OCI-LY3 (cell line): ENCODE measurements around the gene HNRNPL.
A peak's percentile ranks its signal among the peaks of the same experiment; 100 is the strongest.
"Not testable (repeated sequence)": the region's sequence is repeated elsewhere in the genome, so short reads cannot be mapped to it uniquely, and the experiment has no call there.

Experiments used
- H2AFZ ChIP-seq: fragments of 200-600, 300-600 bp; shearing (Covaris generic); 2 replicates; pipeline ENCODE4 v1.6.0; 2014; ENCODE audit warnings: antibody characterized with exemption, low read depth, low read length
- H3K27ac ChIP-seq: fragments of 200-600, 300-600 bp; sonication (generic); 2 replicates; pipeline ENCODE4 v1.5.1; 2014; ENCODE audit warnings: mild to moderate bottlenecking, low read length, moderate library complexity, mixed read lengths
- H3K27me3 ChIP-seq: fragments of 200-600, 300-600 bp; sonication (generic); 2 replicates; pipeline ENCODE4 v1.6.1; 2014; ENCODE audit warnings: low read depth, low read length, mixed read lengths
- H3K36me3 ChIP-seq: fragments of 200-600, 300-600 bp; sonication (generic); replicated peaks from 2 replicates; pipeline ENCODE3; 2014; ENCODE audit warnings: low read depth, low read length, mixed read lengths
- H3K4me1 ChIP-seq: fragments of 300-600, 200-600 bp; sonication (generic); 2 replicates; pipeline ENCODE4 v1.6.1; 2014; ENCODE audit warnings: low read length, mixed read lengths
- H3K4me2 ChIP-seq: fragments of 200-600, 300-600 bp; sonication (generic); 2 replicates; pipeline ENCODE4 v1.6.1; 2014; ENCODE audit warnings: low read length, mixed read lengths
- H3K4me3 ChIP-seq: fragments of 300-600, 200-600 bp; sonication (generic); 2 replicates; pipeline ENCODE4 v1.5.1; 2014; ENCODE audit warnings: antibody characterized with exemption, mild to moderate bottlenecking, low read length, moderate library complexity
- H3K79me2 ChIP-seq: fragments of 300-600, 200-600 bp; shearing (Covaris generic); 2 replicates; pipeline ENCODE4 v1.6.1; 2014; ENCODE audit warnings: mild to moderate bottlenecking, low read length, mixed read lengths
- H3K9ac ChIP-seq: fragments of 300-600, 200-600 bp; shearing (Covaris generic); 2 replicates; pipeline ENCODE4 v1.6.0; 2014; ENCODE audit warnings: mild to moderate bottlenecking, low read length, moderate library complexity
- H3K9me3 ChIP-seq: fragments of 200-600, 300-600 bp; shearing (Covaris generic); 2 replicates; pipeline ENCODE4 v1.6.1; 2014; ENCODE audit warnings: low read length, mixed read lengths; ENCODE audit not compliant: insufficient read depth
- H4K20me1 ChIP-seq: fragments of 200-600, 300-600 bp; sonication (generic); 2 replicates; pipeline ENCODE4 v1.6.1; 2016; ENCODE audit warnings: low read length, mixed read lengths; ENCODE audit not compliant: insufficient read depth
- EZH2phosphoT487 ChIP-seq: fragments of 200-600 bp; shearing (Covaris generic); IDR thresholded peaks from 2 replicates; pipeline ENCODE4 v1.6.1; 2018; ENCODE audit warnings: antibody characterized with exemption, mixed run types, low read depth
- TF ChIP-seq, protein P1 (sequence below): fragments of 200-600, 300-600 bp; sonication (generic); IDR thresholded peaks from 2 replicates; pipeline ENCODE4 v1.5.1; 2014; ENCODE audit warnings: antibody characterized with exemption, low read length, low read depth

HNRNPL gene

DNA sequence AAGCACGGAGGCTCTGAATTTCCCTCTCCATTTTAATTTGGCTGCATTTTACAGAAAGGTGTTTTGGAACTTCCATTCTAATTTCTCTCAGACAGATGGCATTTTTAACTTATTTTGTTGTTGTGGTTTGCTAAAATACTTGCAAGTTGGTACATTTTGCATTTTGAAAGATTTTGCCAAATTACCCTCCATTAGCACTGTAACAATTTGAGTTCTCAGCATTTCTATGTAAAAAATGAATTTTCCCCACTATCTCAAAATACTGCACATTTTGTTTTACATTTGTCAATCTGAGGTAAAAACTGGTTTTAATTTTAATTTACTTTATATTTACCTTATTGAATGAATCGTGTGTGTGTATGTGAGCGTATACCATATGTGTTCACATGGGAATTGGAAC, 7.0 kb upstream of the HNRNPL start:
- no peaks in the 10 kb centered on the region for H3K36me3 ChIP-seq
- no peaks in the 10 kb centered on the region for H3K27me3 ChIP-seq
- H3K9ac ChIP-seq = no peak overlapping the region
- no peaks in the 10 kb centered on the region for H4K20me1 ChIP-seq
- H3K9me3 ChIP-seq = peaks cover 7% of the 10 kb centered on the region; the same call in 1 of the 2 replicates
- H3K4me2 ChIP-seq = peak overlapping the region; percentile 65
- H3K79me2 ChIP-seq = peaks cover 12% of the 10 kb centered on the region; the same call in 1 of the 2 replicates
- peaks cover 43% of the 10 kb centered on the region for H3K4me1 ChIP-seq
- no peak overlapping the region; the same call in 1 of the 2 replicates for H2AFZ ChIP-seq
- H3K27ac ChIP-seq = peak overlapping the region; percentile 37
- TF ChIP-seq, protein P1, sequence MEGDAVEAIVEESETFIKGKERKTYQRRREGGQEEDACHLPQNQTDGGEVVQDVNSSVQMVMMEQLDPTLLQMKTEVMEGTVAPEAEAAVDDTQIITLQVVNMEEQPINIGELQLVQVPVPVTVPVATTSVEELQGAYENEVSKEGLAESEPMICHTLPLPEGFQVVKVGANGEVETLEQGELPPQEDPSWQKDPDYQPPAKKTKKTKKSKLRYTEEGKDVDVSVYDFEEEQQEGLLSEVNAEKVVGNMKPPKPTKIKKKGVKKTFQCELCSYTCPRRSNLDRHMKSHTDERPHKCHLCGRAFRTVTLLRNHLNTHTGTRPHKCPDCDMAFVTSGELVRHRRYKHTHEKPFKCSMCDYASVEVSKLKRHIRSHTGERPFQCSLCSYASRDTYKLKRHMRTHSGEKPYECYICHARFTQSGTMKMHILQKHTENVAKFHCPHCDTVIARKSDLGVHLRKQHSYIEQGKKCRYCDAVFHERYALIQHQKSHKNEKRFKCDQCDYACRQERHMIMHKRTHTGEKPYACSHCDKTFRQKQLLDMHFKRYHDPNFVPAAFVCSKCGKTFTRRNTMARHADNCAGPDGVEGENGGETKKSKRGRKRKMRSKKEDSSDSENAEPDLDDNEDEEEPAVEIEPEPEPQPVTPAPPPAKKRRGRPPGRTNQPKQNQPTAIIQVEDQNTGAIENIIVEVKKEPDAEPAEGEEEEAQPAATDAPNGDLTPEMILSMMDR = no peak
- no peak for TF ChIP-seq EZH2phosphoT487
- H3K4me3 ChIP-seq = no peak overlapping the region

DNA sequence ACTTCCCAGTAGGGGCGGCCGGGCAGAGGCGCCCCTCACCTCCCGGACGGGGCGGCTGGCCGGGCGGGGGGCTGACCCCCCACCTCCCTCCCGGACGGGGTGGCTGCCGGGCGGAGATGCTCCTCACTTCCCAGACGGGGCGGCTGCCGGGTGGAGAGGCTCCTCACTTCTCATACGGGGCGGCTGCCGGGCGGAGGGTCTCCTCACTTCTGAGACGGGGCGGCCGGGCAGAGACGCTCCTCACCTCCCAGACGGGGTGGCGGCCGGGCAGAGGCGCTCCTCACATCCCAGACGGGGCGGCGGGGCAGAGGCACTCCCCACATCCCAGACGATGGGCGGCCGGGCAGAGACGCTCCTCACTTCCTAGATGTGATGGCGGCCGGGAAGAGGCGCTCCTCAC, 6.0 kb upstream of the HNRNPL start:
- not testable (repeated sequence) for H3K27me3 ChIP-seq, H3K27ac ChIP-seq, H2AFZ ChIP-seq, H4K20me1 ChIP-seq, H3K9ac ChIP-seq, H3K36me3 ChIP-seq, H3K4me2 ChIP-seq, H3K9me3 ChIP-seq, H3K4me3 ChIP-seq
- H3K79me2 ChIP-seq = peaks cover 15% of the 10 kb centered on the region; the same call in 1 of the 2 replicates
- H3K4me1 ChIP-seq = peaks cover 48% of the 10 kb centered on the region

DNA sequence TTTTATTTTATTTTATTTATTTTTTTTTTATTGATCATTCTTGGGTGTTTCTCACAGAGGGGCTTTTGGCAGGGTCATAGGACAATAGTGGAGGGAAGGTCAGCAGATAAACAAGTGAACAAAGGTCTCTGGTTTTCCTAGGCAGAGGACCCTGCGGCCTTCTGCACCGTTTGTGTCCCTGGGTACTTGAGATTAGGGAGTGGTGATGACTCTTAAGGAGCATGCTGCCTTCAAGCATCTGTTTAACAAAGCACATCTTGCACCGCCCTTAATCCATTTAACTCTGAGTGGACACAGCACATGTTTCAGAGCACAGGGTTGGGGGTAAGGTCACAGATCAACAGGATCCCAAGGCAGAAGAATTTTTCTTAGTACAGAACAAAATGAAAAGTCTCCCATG, 5.2 kb upstream of the HNRNPL start:
- H3K4me2 ChIP-seq, H3K36me3 ChIP-seq, H3K9me3 ChIP-seq, H3K27ac ChIP-seq, H3K4me3 ChIP-seq, H3K9ac ChIP-seq, H3K27me3 ChIP-seq, H2AFZ ChIP-seq, H4K20me1 ChIP-seq: not testable (repeated sequence)
- Histone ChIP-seq H3K79me2 (peaks cover 15% of the 10 kb centered on the region; the same call in 1 of the 2 replicates), H3K4me1 (peaks cover 41% of the 10 kb centered on the region)

DNA sequence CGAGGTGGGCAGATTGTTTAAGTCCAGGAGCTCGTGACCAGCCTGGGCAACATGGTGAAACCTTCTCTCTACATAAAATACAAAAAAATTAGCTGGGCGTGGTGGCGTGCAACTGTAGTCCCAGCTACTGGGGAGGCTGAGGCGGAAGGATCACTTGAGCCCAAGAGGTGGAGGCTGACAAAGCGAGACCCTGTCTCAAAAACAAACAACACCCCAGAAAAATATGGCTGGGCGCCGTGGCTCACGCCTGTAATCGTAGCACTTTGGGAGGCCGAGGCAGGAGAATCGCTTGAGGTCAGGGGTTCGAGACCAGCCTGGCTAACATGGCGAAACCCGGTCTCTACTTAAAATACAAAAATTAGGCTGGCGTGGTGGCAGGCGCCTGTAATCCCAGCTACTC, 3.4 kb upstream of the HNRNPL start:
- peak overlapping the region; percentile 60; the same call in 1 of the 2 replicates for H2AFZ ChIP-seq
- H3K4me3 ChIP-seq = peak overlapping the region; percentile 87
- peaks cover 25% of the 10 kb centered on the region for H3K79me2 ChIP-seq
- peak overlapping the region; percentile 92 for H3K9ac ChIP-seq
- peak overlapping the region; percentile 80 for H3K27ac ChIP-seq
- H3K9me3 ChIP-seq = peaks cover 7% of the 10 kb centered on the region; the same call in 1 of the 2 replicates
- H3K27me3 ChIP-seq = no peaks in the 10 kb centered on the region
- peaks cover 8% of the 10 kb centered on the region for H3K36me3 ChIP-seq
- H4K20me1 ChIP-seq = peaks cover 8% of the 10 kb centered on the region; the same call in 1 of the 2 replicates
- H3K4me2 ChIP-seq = peak overlapping the region; percentile 76
- H3K4me1 ChIP-seq = peaks cover 28% of the 10 kb centered on the region
- TF ChIP-seq, protein P1 = no peak
- TF ChIP-seq EZH2phosphoT487 = no peak

DNA sequence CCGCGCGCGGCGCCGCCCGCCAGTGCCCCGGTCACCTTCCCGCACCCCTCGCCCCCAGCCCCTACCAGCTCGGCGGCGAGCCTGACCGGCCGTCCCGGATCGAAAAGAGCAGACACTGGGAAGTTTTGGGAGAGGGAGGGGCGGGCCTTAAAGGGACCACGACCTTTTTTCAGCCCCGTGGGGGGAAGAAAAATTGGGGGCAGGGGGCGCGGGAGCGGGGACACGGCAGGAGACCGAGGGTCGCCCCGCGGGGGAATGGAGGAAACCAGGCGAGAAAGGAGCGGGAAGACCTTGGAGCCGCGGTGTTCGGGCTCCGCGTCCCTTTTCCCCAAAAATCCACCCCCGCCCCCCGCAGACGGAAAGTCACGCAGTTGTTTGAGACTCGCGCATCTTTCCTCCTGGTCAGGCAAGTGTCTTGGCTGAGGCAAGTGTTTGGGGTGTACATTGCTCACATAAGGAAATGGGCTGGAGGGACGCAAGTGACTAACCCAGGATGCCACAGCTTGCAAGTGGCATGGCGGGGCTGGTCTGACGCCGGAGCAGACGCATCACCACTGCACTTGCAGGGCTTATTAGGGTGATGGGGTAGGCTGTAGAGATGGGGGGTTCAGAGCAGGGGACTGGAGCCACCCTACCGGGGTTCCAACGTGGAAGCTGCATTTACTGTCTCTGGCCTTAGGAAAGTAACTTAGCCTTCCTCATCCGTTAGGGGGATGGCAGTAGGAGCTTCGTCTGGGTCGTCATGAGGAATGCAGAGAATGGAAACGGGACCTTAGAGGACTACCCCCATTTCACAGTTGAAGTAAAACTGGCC, 2.7 kb upstream of the HNRNPL start:
- H3K36me3 ChIP-seq = peaks cover 14% of the 10 kb centered on the region
- peaks cover 15% of the 10 kb centered on the region for H4K20me1 ChIP-seq
- H3K9ac ChIP-seq = peak overlapping the region; percentile 92

More for the DNA sequence above, 2.7 kb upstream of the HNRNPL start:
- Histone ChIP-seq H3K4me2 (peak overlapping the region; percentile 76), H3K4me3 (peak overlapping the region; percentile 87), H3K9me3 (peaks cover 7% of the 10 kb centered on the region; the same call in 1 of the 2 replicates), H3K4me1 (peaks cover 27% of the 10 kb centered on the region), H3K79me2 (peaks cover 33% of the 10 kb centered on the region), H3K27me3 (no peaks in the 10 kb centered on the region), H2AFZ (peak overlapping the region; percentile 60; the same call in 1 of the 2 replicates), H3K27ac (peak overlapping the region; percentile 80)
- TF ChIP-seq, protein P1 = no peak
- TF ChIP-seq EZH2phosphoT487 = no peak
